Caco-2 (cell line): ENCODE data around the gene GDF7. TPM values are rescaled to one million over a fixed set of nuclear protein-coding genes. Genes with fewer than 3 reads are reported as not detected.

Source experiments
- BruUV-seq: library from RNA; stranded (reverse); fragments of 400-500 nt; replicated peaks from 2 replicates; lab custom pipeline; 2021; lab: Mats Ljungman, UMichigan
- CTCF ChIA-PET: fragments of 300-600 bp; sonication (Branson Sonifier 250); formaldehyde crosslinking; loops from one replicate; lab custom pipeline; 2022; ENCODE audit warnings: antibody characterized with exemption; lab: Charles Lee
- POLR2A ChIA-PET: fragments of 300-600 bp; sonication (Branson Sonifier 250); formaldehyde crosslinking; loops from one replicate; lab custom pipeline; 2022; ENCODE audit warnings: antibody characterized with exemption; lab: Charles Lee
- DNase-seq, 2 experiments: peaks; one replicate each; pipeline versions ENCODE4 v3.0.0 to v3.0.0-alpha.2; 2020 to 2022
- H3K27me3 ChIP-seq: replicated peaks from 2 replicates; pipeline ENCODE4 v1.6.0; 2011; ENCODE audit warnings: low read length; ENCODE audit not compliant: control insufficient read depth, insufficient read depth
- H3K36me3 ChIP-seq: 2 replicates; pipeline ENCODE4 v1.5.1; 2011; ENCODE audit warnings: low read length; ENCODE audit not compliant: control insufficient read depth, insufficient read depth
- H3K4me1 ChIP-seq: fragments of 250-450 bp; sonication (Bioruptor Pico); 2 replicates; pipeline ENCODE4 v1.5.1; 2020; ENCODE audit warnings: mild to moderate bottlenecking
- H3K4me3 ChIP-seq: 2 replicates; pipeline ENCODE4 v1.5.1; 2011; ENCODE audit warnings: low read depth, mild to moderate bottlenecking, control low read depth, low read length
- H3K9me3 ChIP-seq: fragments of 250-450 bp; sonication (Bioruptor Pico); 2 replicates; pipeline ENCODE4 v1.5.1; 2020; ENCODE audit warnings: mild to moderate bottlenecking, moderate library complexity
- H3K27ac Mint-ChIP-seq: one replicate; pipeline ENCODE4 v1.8.0; 2022; ENCODE audit warnings: mixed read lengths; ENCODE audit not compliant: unreplicated experiment
- H3K27me3 Mint-ChIP-seq: one replicate; pipeline ENCODE4 v1.8.0; 2022; ENCODE audit warnings: mixed read lengths; ENCODE audit not compliant: insufficient read depth, unreplicated experiment
- H3K36me3 Mint-ChIP-seq: one replicate; pipeline ENCODE4 v1.8.0; 2022; ENCODE audit warnings: mild to moderate bottlenecking, mixed read lengths; ENCODE audit not compliant: insufficient read depth, unreplicated experiment
- H3K4me1 Mint-ChIP-seq: one replicate; pipeline ENCODE4 v1.8.0; 2022; ENCODE audit warnings: low read depth, mixed read lengths; ENCODE audit not compliant: unreplicated experiment
- H3K4me3 Mint-ChIP-seq: one replicate; pipeline ENCODE4 v1.8.0; 2022; ENCODE audit warnings: mild to moderate bottlenecking, moderate library complexity, mixed read lengths; ENCODE audit not compliant: unreplicated experiment
- H3K9me3 Mint-ChIP-seq: one replicate; pipeline ENCODE4 v1.8.0; 2022; ENCODE audit warnings: mixed read lengths; ENCODE audit not compliant: unreplicated experiment
- CTCF ChIP-seq, 2 experiments: fragments of 200-600 bp in 1 of 2; IDR thresholded peaks; 1 replicate in 1 of 2; 2 replicates in 1 of 2; pipeline versions ENCODE4 v1.5.1 to v1.8.0; 2011 to 2022; ENCODE audit warnings: antibody characterized with exemption in 1 of 2, control low read depth in 1 of 2, inconsistent platforms in 1 of 2, low read depth in 1 of 2, low read length in 1 of 2, mild to moderate bottlenecking in 1 of 2, moderate library complexity in 1 of 2; ENCODE audit not compliant: insufficient read depth in 1 of 2, severe bottlenecking in 1 of 2, unreplicated experiment in 1 of 2
- intact Hi-C: fragments of 100-400 bp; cut with micrococcal nuclease; formaldehyde crosslinking; loops from one replicate; pipeline ENCODE4 v1.10.0; 2022; ENCODE audit not compliant: unreplicated experiment
- total RNA-seq: library from RNA; stranded (reverse); gene quantifications from 2 replicates; pipeline ENCODE4 v1.2.3, GENCODE V29; 2022

The GDF7 gene
- total RNA-seq, 1 experiment from 2014 or later = 1.7 TPM

GRCh38 chr2:20652141-20652540 lies 14.8 kb upstream of the GDF7 start:
- Histone ChIP-seq H3K9me3 (no peaks in the 10 kb centered on the region), H3K4me3 (no peak overlapping the region), H3K27me3 (no peaks in the 10 kb centered on the region), H3K36me3 (no peaks in the 10 kb centered on the region; the same call in 1 of the 2 replicates), H3K4me1 (peaks cover 13% of the 10 kb centered on the region)
- no TSS peak for BruUV-seq
- H3K4me3 Mint-ChIP-seq = peak overlapping the region; percentile 81
- H3K27me3 Mint-ChIP-seq = no peaks in the 10 kb centered on the region
- no peak overlapping the region for H3K27ac Mint-ChIP-seq
- intact Hi-C loops = no loop called here
- CTCF ChIA-PET = interaction anchor here (1.2 to 3.0 kb wide), 3 partner anchors 9 to 210 kb away, joined by 7 to 28 read pairs (median 26); no protein-coding TSS in a partner anchor
- POLR2A ChIA-PET = interaction anchor here (3.1 kb wide), 1 partner anchor 205 kb away, joined by 33 read pairs; the partner anchor contains the start of gene RHOB
- DNase-seq = no peak
- peaks cover 7% of the 10 kb centered on the region for H3K4me1 Mint-ChIP-seq
- TF ChIP-seq CTCF (IDR thresholded peaks at IDR 0.05; ENCODE audit: insufficient read depth in 1 of 2, low read depth in 1 of 2, low read length in 1 of 2, severe bottlenecking in 1 of 2, unreplicated experiment in 1 of 2) = no peak
- H3K36me3 Mint-ChIP-seq = peaks cover 5% of the 10 kb centered on the region
- H3K9me3 Mint-ChIP-seq = no peaks in the 10 kb centered on the region

GRCh38 chr2:20652673-20653575 lies 14.0 kb upstream of the GDF7 start:
- Mint-ChIP-seq H3K27ac (no peak overlapping the region), H3K4me3 (no peak overlapping the region), H3K9me3 (no peaks in the 10 kb centered on the region), H3K4me1 (peaks cover 7% of the 10 kb centered on the region), H3K36me3 (peaks cover 5% of the 10 kb centered on the region), H3K27me3 (no peaks in the 10 kb centered on the region)
- no peak for DNase-seq
- Histone ChIP-seq H3K9me3 (no peaks in the 10 kb centered on the region), H3K4me3 (no peak overlapping the region), H3K4me1 (peaks cover 13% of the 10 kb centered on the region), H3K36me3 (no peaks in the 10 kb centered on the region; the same call in 1 of the 2 replicates), H3K27me3 (no peaks in the 10 kb centered on the region)
- TF ChIP-seq CTCF (IDR thresholded peaks at IDR 0.05; ENCODE audit: insufficient read depth in 1 of 2, low read depth in 1 of 2, low read length in 1 of 2, severe bottlenecking in 1 of 2, unreplicated experiment in 1 of 2) = no peak
- BruUV-seq = no TSS peak
- ChIA-PET CTCF (interaction anchor here (2.9 kb wide), 1 partner anchor 8 kb away, joined by 28 read pairs; no protein-coding TSS in a partner anchor), POLR2A (interaction anchor here (3.1 kb wide), 1 partner anchor 206 kb away, joined by 33 read pairs; the partner anchor contains the start of gene RHOB)
- intact Hi-C loops = no loop called here

GRCh38 chr2:20653695-20654534 lies 13.0 kb upstream of the GDF7 start:
- TF ChIP-seq CTCF (IDR thresholded peaks at IDR 0.05; ENCODE audit: insufficient read depth in 1 of 2, low read depth in 1 of 2, low read length in 1 of 2, severe bottlenecking in 1 of 2, unreplicated experiment in 1 of 2) = no peak
- no peaks in the 10 kb centered on the region for H3K27me3 Mint-ChIP-seq
- DNase-seq = no peak
- Histone ChIP-seq H3K9me3 (no peaks in the 10 kb centered on the region), H3K4me3 (no peak overlapping the region), H3K4me1 (peaks cover 13% of the 10 kb centered on the region), H3K36me3 (no peaks in the 10 kb centered on the region), H3K27me3 (no peaks in the 10 kb centered on the region)
- H3K36me3 Mint-ChIP-seq = peaks cover 5% of the 10 kb centered on the region
- BruUV-seq = no TSS peak
- H3K4me3 Mint-ChIP-seq = no peak overlapping the region
- peaks cover 7% of the 10 kb centered on the region for H3K4me1 Mint-ChIP-seq
- no peak overlapping the region for H3K27ac Mint-ChIP-seq
- CTCF ChIA-PET = interaction anchor here (0.6 to 1.1 kb wide), 3 partner anchors 13 to 329 kb away, joined by 3 to 4 read pairs (median 3); partner anchors contain the start of gene GDF7
- POLR2A ChIA-PET = interaction anchor here (0.7 kb wide), 1 partner anchor 207 kb away, joined by 3 read pairs; the partner anchor contains the start of gene RHOB
- intact Hi-C loops = no loop called here
- no peaks in the 10 kb centered on the region for H3K9me3 Mint-ChIP-seq
